ENCODE results near the gene EYS. TPM values are rescaled to one million over a fixed set of nuclear protein-coding genes. Genes with fewer than 3 reads are reported as not detected.

The EYS gene
- total and polyA plus RNA-seq, 2 of the 8 experiments (the other 6 are each of a cell fraction or from before 2014, with no cell fraction given): 0.05 to 0.13 TPM

DNA sequence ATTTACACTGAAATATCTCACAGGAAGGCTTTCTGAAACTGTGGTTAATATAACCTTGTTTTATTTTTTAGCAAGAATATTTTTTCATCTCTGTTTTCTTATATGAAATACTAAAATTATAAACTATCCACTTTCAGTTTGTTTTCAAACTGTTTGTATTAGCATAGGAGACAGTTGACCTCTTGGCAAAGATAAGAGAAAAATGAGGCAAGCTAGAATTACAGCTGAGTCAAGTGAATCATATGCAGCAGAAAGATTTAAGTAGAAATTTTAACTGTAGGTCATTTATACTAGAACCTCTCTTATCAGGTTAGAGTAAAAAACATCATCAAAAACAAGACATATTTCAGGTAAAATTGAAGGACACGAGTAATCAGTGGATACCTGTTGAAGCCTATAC lies 1278.8 kb downstream of the EYS start (continued):
- TF ChIP-seq, protein P1, sequence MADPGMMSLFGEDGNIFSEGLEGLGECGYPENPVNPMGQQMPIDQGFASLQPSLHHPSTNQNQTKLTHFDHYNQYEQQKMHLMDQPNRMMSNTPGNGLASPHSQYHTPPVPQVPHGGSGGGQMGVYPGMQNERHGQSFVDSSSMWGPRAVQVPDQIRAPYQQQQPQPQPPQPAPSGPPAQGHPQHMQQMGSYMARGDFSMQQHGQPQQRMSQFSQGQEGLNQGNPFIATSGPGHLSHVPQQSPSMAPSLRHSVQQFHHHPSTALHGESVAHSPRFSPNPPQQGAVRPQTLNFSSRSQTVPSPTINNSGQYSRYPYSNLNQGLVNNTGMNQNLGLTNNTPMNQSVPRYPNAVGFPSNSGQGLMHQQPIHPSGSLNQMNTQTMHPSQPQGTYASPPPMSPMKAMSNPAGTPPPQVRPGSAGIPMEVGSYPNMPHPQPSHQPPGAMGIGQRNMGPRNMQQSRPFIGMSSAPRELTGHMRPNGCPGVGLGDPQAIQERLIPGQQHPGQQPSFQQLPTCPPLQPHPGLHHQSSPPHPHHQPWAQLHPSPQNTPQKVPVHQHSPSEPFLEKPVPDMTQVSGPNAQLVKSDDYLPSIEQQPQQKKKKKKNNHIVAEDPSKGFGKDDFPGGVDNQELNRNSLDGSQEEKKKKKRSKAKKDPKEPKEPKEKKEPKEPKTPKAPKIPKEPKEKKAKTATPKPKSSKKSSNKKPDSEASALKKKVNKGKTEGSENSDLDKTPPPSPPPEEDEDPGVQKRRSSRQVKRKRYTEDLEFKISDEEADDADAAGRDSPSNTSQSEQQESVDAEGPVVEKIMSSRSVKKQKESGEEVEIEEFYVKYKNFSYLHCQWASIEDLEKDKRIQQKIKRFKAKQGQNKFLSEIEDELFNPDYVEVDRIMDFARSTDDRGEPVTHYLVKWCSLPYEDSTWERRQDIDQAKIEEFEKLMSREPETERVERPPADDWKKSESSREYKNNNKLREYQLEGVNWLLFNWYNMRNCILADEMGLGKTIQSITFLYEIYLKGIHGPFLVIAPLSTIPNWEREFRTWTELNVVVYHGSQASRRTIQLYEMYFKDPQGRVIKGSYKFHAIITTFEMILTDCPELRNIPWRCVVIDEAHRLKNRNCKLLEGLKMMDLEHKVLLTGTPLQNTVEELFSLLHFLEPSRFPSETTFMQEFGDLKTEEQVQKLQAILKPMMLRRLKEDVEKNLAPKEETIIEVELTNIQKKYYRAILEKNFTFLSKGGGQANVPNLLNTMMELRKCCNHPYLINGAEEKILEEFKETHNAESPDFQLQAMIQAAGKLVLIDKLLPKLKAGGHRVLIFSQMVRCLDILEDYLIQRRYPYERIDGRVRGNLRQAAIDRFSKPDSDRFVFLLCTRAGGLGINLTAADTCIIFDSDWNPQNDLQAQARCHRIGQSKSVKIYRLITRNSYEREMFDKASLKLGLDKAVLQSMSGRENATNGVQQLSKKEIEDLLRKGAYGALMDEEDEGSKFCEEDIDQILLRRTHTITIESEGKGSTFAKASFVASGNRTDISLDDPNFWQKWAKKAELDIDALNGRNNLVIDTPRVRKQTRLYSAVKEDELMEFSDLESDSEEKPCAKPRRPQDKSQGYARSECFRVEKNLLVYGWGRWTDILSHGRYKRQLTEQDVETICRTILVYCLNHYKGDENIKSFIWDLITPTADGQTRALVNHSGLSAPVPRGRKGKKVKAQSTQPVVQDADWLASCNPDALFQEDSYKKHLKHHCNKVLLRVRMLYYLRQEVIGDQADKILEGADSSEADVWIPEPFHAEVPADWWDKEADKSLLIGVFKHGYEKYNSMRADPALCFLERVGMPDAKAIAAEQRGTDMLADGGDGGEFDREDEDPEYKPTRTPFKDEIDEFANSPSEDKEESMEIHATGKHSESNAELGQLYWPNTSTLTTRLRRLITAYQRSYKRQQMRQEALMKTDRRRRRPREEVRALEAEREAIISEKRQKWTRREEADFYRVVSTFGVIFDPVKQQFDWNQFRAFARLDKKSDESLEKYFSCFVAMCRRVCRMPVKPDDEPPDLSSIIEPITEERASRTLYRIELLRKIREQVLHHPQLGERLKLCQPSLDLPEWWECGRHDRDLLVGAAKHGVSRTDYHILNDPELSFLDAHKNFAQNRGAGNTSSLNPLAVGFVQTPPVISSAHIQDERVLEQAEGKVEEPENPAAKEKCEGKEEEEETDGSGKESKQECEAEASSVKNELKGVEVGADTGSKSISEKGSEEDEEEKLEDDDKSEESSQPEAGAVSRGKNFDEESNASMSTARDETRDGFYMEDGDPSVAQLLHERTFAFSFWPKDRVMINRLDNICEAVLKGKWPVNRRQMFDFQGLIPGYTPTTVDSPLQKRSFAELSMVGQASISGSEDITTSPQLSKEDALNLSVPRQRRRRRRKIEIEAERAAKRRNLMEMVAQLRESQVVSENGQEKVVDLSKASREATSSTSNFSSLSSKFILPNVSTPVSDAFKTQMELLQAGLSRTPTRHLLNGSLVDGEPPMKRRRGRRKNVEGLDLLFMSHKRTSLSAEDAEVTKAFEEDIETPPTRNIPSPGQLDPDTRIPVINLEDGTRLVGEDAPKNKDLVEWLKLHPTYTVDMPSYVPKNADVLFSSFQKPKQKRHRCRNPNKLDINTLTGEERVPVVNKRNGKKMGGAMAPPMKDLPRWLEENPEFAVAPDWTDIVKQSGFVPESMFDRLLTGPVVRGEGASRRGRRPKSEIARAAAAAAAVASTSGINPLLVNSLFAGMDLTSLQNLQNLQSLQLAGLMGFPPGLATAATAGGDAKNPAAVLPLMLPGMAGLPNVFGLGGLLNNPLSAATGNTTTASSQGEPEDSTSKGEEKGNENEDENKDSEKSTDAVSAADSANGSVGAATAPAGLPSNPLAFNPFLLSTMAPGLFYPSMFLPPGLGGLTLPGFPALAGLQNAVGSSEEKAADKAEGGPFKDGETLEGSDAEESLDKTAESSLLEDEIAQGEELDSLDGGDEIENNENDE (IDR thresholded peaks at IDR 0.05; ENCODE audit: insufficient replicate concordance, low read length): no peak
- no peak for TF ChIP-seq TCF12 (IDR thresholded peaks at IDR 0.05; ENCODE audit: low read depth, low read length)
- no peak for TF ChIP-seq RXRA (IDR thresholded peaks at IDR 0.05; ENCODE audit: insufficient read depth, low read depth, low read length)
- TF ChIP-seq SP4 (IDR thresholded peaks at IDR 0.05; ENCODE audit: low read length): no peak
- TF ChIP-seq GABPA (IDR thresholded peaks at IDR 0.05; ENCODE audit: borderline replicate concordance, insufficient read depth, low read length): no peak
- TF ChIP-seq YY1 (IDR thresholded peaks at IDR 0.05; ENCODE audit: low read depth, low read length): no peak
- no peak for TF ChIP-seq EZH2 (IDR thresholded peaks at IDR 0.05; ENCODE audit: low read depth, low read length, severe bottlenecking)
- no peak for TF ChIP-seq RAD21 (IDR thresholded peaks at IDR 0.05 in 1 of 2, conservative IDR thresholded peaks at IDR 0.05 in 1 of 2; ENCODE audit: low read depth in 2 of 2, low read length in 2 of 2)
- TF ChIP-seq POLR2A (IDR thresholded peaks at IDR 0.05; ENCODE audit: control extremely low read depth in 1 of 2, low read depth in 2 of 2, low read length in 2 of 2): no peak
- TF ChIP-seq SIX5 (IDR thresholded peaks at IDR 0.05; ENCODE audit: low read depth, low read length): no peak
- no peak for TF ChIP-seq BCL11A (IDR thresholded peaks at IDR 0.05; ENCODE audit: low read depth in 2 of 2, low read length in 2 of 2)
- TF ChIP-seq JUND (IDR thresholded peaks at IDR 0.05; ENCODE audit: low read length): no peak
- TF ChIP-seq CBX5 (IDR thresholded peaks at IDR 0.05; ENCODE audit: low read depth, low read length): no peak

Measured in H1 (cell line).